GM23248 (cell line): ENCODE results near the gene MT1F.

Source experiments
- EZH2 ChIP-seq: fragments of 200-600 bp; sonication (generic); IDR thresholded peaks from 2 replicates; pipeline ENCODE4 v1.6.1; 2018; ENCODE audit warnings: antibody characterized with exemption, mild to moderate bottlenecking; ENCODE audit not compliant: insufficient read depth, poor library complexity, severe bottlenecking
- EZH2phosphoT487 ChIP-seq: fragments of 200-600 bp; sonication (generic); IDR thresholded peaks from 2 replicates; pipeline ENCODE4 v1.6.1; 2018; ENCODE audit warnings: antibody characterized with exemption, moderate library complexity, mild to moderate bottlenecking, low read depth; ENCODE audit not compliant: insufficient read depth

- TF ChIP-seq EZH2 (no peak), EZH2phosphoT487 (no peak)
These were observed 47.6 kb upstream of the MT1F start for GRCh38 chr16:56610017-56610608.
